HepG2 (cell line): Measurements from ENCODE around the gene TPI1. TPM values are rescaled to one million over a fixed set of nuclear protein-coding genes. Genes with fewer than 3 reads are reported as not detected.
A peak's percentile ranks its signal among the peaks of the same experiment; 100 is the strongest.

Experiments used
- ATAC-seq: fragments of 200-7000 bp; cut with Tn5 transposase; 3 replicates; pipeline ENCODE4 v1.9.1; 2020; ENCODE audit warnings: mild to moderate bottlenecking, moderate library complexity
- BruUV-seq: library from RNA; stranded (reverse); fragments of 400-500 nt; replicated peaks from 2 replicates; lab custom pipeline; 2021; lab: Mats Ljungman, UMichigan
- CTCF ChIA-PET: fragments of 300-600 bp; formaldehyde crosslinking; extraction: SDS; loops from one replicate; lab custom pipeline; 2021; ENCODE audit warnings: low total read pairs, inconsistent platforms, low intra/inter-chr PET ratio; lab: Yijun Ruan, JAX
- POLR2A ChIA-PET: fragments of 350-600 bp; sonication (Branson Sonifier 250); formaldehyde crosslinking; loops from one replicate; lab custom pipeline; 2020; ENCODE audit warnings: antibody characterized with exemption, inconsistent platforms; lab: Yijun Ruan, JAX
- DNase-seq: peaks from one replicate; pipeline ENCODE4 v3.0.0-alpha.2; 2015; ENCODE audit warnings: low spot score
- FAIRE-seq: peaks from 3 replicates; lab custom pipeline; 2011; peaks lifted over from hg19 to GRCh38; lab: Jason Lieb, UNC
- H2AFZ ChIP-seq: one replicate; pipeline ENCODE4 v1.6.1; 2011; ENCODE audit warnings: low read length, inconsistent platforms
- H3K27ac ChIP-seq: fragments of 300-600 bp; 3 replicates; pipeline ENCODE4 v1.8.0; 2011; ENCODE audit warnings: mixed run types, mild to moderate bottlenecking, mixed read lengths, low read length, inconsistent platforms; ENCODE audit not compliant: insufficient read depth; ENCODE audit errors: extremely low read length
- H3K27me3 ChIP-seq, 2 experiments: fragments of 200-600 bp in 1 of 2; 2 replicates in 1 of 2; 3 replicates in 1 of 2; pipeline versions ENCODE4 v1.6.0 to v1.8.0; 2011; ENCODE audit warnings: low read length in 2 of 2, mild to moderate bottlenecking in 2 of 2, moderate library complexity in 2 of 2, inconsistent platforms in 1 of 2; ENCODE audit not compliant: insufficient read depth in 2 of 2, control insufficient read depth in 1 of 2
- H3K36me3 ChIP-seq, 2 experiments: fragments of 200-600 bp in 1 of 2; replicated peaks in 1 of 2; 2 replicates in 1 of 2; 3 replicates in 1 of 2; pipeline versions ENCODE4 v1.5.1 to v1.8.0; 2011; ENCODE audit warnings: low read length in 2 of 2, inconsistent platforms in 1 of 2; ENCODE audit not compliant: insufficient read depth in 2 of 2, control insufficient read depth in 1 of 2
- H3K4me1 ChIP-seq: 2 replicates; pipeline ENCODE4 v1.5.1; 2012; ENCODE audit warnings: low read length, inconsistent platforms; ENCODE audit not compliant: insufficient read depth
- H3K4me2 ChIP-seq: 2 replicates; pipeline ENCODE4 v1.6.0; 2011; ENCODE audit warnings: low read depth, low read length, inconsistent platforms
- H3K4me3 ChIP-seq, 3 experiments: fragments of 200-600 bp in 1 of 3; sonication (generic), shearing (Covaris generic) in 1 of 3; replicated peaks in 1 of 3; 2 replicates each; pipeline ENCODE4 v1.5.1; 2011 to 2016; ENCODE audit warnings: low read length in 3 of 3, inconsistent platforms in 2 of 3, low read depth in 2 of 3, mild to moderate bottlenecking in 2 of 3, control low read depth in 1 of 3, mixed read lengths in 1 of 3; ENCODE audit not compliant: insufficient read depth in 1 of 3
- H3K79me2 ChIP-seq: one replicate; pipeline ENCODE4 v1.6.1; 2011; ENCODE audit warnings: low read length, inconsistent platforms; ENCODE audit not compliant: insufficient read depth
- H3K9ac ChIP-seq: 2 replicates; pipeline ENCODE4 v1.6.0; 2011; ENCODE audit warnings: mild to moderate bottlenecking, low read depth, low read length, inconsistent platforms; ENCODE audit not compliant: insufficient read depth
- H3K9me3 ChIP-seq: 2 replicates; pipeline ENCODE4 v1.5.1; 2012; ENCODE audit warnings: mild to moderate bottlenecking, low read length
- H4K20me1 ChIP-seq: 2 replicates; pipeline ENCODE4 v1.6.0; 2011; ENCODE audit warnings: inconsistent platforms, mild to moderate bottlenecking, low read length, moderate library complexity; ENCODE audit not compliant: insufficient read depth
- CEBPB ChIP-seq: IDR thresholded peaks from 2 replicates; pipeline ENCODE4 v1.6.1; 2011; ENCODE audit warnings: low read depth, low read length, improper control_type of control experiment, borderline replicate concordance
- HNF4A ChIP-seq: sonication (generic); formaldehyde crosslinking; IDR thresholded peaks from 2 replicates; pipeline ENCODE4 v1.4.0; 2020; ENCODE audit warnings: missing genetic modification reagents
- NFYC ChIP-seq: IDR thresholded peaks from 2 replicates; pipeline ENCODE4 v1.6.1; 2016; ENCODE audit warnings: missing genetic modification reagents, missing compliant biosample characterization
- SCMH1 ChIP-seq: sonication (generic); formaldehyde crosslinking; IDR thresholded peaks from 2 replicates; pipeline ENCODE4 v1.9.0; 2021; ENCODE audit warnings: missing genetic modification reagents, mild to moderate bottlenecking, borderline replicate concordance
- TBX2 ChIP-seq: sonication (generic); formaldehyde crosslinking; IDR thresholded peaks from 2 replicates; pipeline ENCODE4 v1.5.0; 2020; ENCODE audit warnings: missing genetic modification reagents, mild to moderate bottlenecking, borderline replicate concordance
- TEAD3 ChIP-seq: optimal IDR thresholded peaks from 2 replicates; pipeline ENCODE3; 2016; ENCODE audit warnings: borderline replicate concordance
- THAP11 ChIP-seq: IDR thresholded peaks from 2 replicates; pipeline ENCODE4 v1.6.1; 2016; ENCODE audit warnings: missing biosample characterization, missing genetic modification reagents
- THYN1 ChIP-seq: sonication (generic); formaldehyde crosslinking; IDR thresholded peaks from 2 replicates; pipeline ENCODE4 v1.8.1; 2023; ENCODE audit warnings: low read depth, mild to moderate bottlenecking, moderate library complexity, missing genetic modification reagents, borderline replicate concordance
- UBTF ChIP-seq: sonication (generic); formaldehyde crosslinking; IDR thresholded peaks from 2 replicates; pipeline ENCODE4 v1.4.0; 2020; ENCODE audit warnings: mild to moderate bottlenecking, missing genetic modification reagents
- WGBS: methylation state at CpG from one replicate; pipeline ENCODE4 v1.1.6; 2017; ENCODE audit warnings: low lambda C conversion rate; 5-methylcytosine and 5-hydroxymethylcytosine counted together
- in situ Hi-C: cut with HindIII; loops from 2 replicates; pipeline ENCODE4 v1.10.0; 2017; ENCODE audit warnings: low pct_unique_long_range_greater_than_20kb; ENCODE audit not compliant: extremely low pct_ligation_motif_present
- intact Hi-C: fragments of 100-400 bp; cut with micrococcal nuclease; formaldehyde crosslinking; loops from one replicate; pipeline ENCODE4 v1.10.0; 2022; ENCODE audit not compliant: unreplicated experiment
- polyA plus RNA-seq, 8 experiments: library from polyadenylated mRNA; depleted of rRNA in 3 of 8; stranded (reverse) in 7 of 8; unstranded in 1 of 8; fragments of >200 nt; fragmentation: Illumina TruSeq in 4 of 8; extraction: Trizol in 4 of 8; gene quantifications; 2 replicates each; pipeline versions ENCODE4 v1.2.1 to v1.2.3, GENCODE V29; 2011 to 2016; ENCODE audit warnings: low read depth in 4 of 8, missing spikeins in 1 of 8, mixed read lengths in 1 of 8; ENCODE audit not compliant: insufficient read depth in 1 of 8
- total RNA-seq, 5 experiments: library from RNA; depleted of rRNA; stranded (reverse); fragments of >200 nt; fragmentation: Illumina TruSeq; extraction: Trizol; gene quantifications; 2 replicates each; pipeline ENCODE4 v1.2.3, GENCODE V29; 2016; ENCODE audit warnings: low read depth in 1 of 5
- TF ChIP-seq, protein P1 (sequence below): sonication (generic); formaldehyde crosslinking; IDR thresholded peaks from 2 replicates; pipeline ENCODE4 v1.8.0; 2022; ENCODE audit warnings: missing genetic modification reagents, mild to moderate bottlenecking, inconsistent platforms, borderline replicate concordance

Gene TPI1
- total and polyA plus RNA-seq, 2 of the 13 experiments (the other 11 are each of a cell fraction or from before 2014, with no cell fraction given) = 945 to 2,535 TPM

GRCh38 chr12:6853626-6854025, 13.7 kb upstream of the TPI1 start:
- intact Hi-C loops = loop anchor here (2.0 kb wide), 1 partner anchor 15 kb away; no protein-coding TSS in a partner anchor
- H3K36me3 ChIP-seq = peaks cover 14 to 51% of the 10 kb centered on the region in 2 experiments
- H3K9me3 ChIP-seq = no peaks in the 10 kb centered on the region
- no peak for FAIRE-seq
- no TSS peak for BruUV-seq
- no peaks in the 10 kb centered on the region; the same call in 1 of the 2 replicates for H4K20me1 ChIP-seq
- TF ChIP-seq THYN1 (CRISPR knock-in tag) (peak; percentile 66; the same call in 1 of the 2 replicates), TBX2 (CRISPR knock-in tag) (no peak)
- TF ChIP-seq, all 625 proteins: peak for 1
- ChIA-PET CTCF (no interaction called here), POLR2A (interaction anchor here (1.2 to 5.2 kb wide), 11 partner anchors 13 to 245 kb away, joined by 4 to 132 read pairs (median 15); partner anchors contain the start of genes C12orf57, COPS7A, MLF2 and P3H3)
- Histone ChIP-seq H3K27ac (peak overlapping the region; percentile 61), H3K4me1 (peaks cover 33% of the 10 kb centered on the region), H3K4me3 (peak overlapping the region in 2 of 3 experiments; percentile 85 to 95; a peak in 3 of 6 replicates), H2AFZ (no peak overlapping the region), H3K27me3 (no peaks in the 10 kb centered on the region), H3K4me2 (peak overlapping the region; percentile 88), H3K79me2 (peaks cover 37% of the 10 kb centered on the region), H3K9ac (peak overlapping the region; percentile 66; the same call in 1 of the 2 replicates)
- WGBS = 21% methylated on average over 1 of the region's 1 CpG
- in situ Hi-C loops = no loop called here
- ATAC-seq (no peak), DNase-seq (no peak)

GRCh38 chr12:6854036-6854435, 13.3 kb upstream of the TPI1 start:
- peak; percentile 87 for FAIRE-seq
- peak overlapping the region; percentile 88 for H3K4me2 ChIP-seq
- peaks cover 33% of the 10 kb centered on the region for H3K4me1 ChIP-seq
- DNase-seq = peak; percentile 78
- H3K36me3 ChIP-seq = peaks cover 18 to 52% of the 10 kb centered on the region in 2 experiments
- intact Hi-C loops (no loop called here), in situ Hi-C loops (no loop called here)
- H3K9ac ChIP-seq = peak overlapping the region; percentile 66; the same call in 1 of the 2 replicates
- peak overlapping the region in 1 of 3 experiments; percentile 95; a peak in 1 of 6 replicates for H3K4me3 ChIP-seq
- no peak overlapping the region for H2AFZ ChIP-seq
- ChIA-PET CTCF (no interaction called here), POLR2A (interaction anchor here (1.2 to 5.2 kb wide), 6 partner anchors 13 to 130 kb away, joined by 5 to 132 read pairs (median 26); partner anchors contain the start of genes C12orf57, COPS7A, P3H3 and PTMS)
- no peak for ATAC-seq
- peak overlapping the region; percentile 61 for H3K27ac ChIP-seq
- H3K27me3 ChIP-seq = no peaks in the 10 kb centered on the region
- no peaks in the 10 kb centered on the region for H3K9me3 ChIP-seq
- peak; percentile 26; the same call in 1 of the 2 replicates for TF ChIP-seq TBX2 (CRISPR knock-in tag)
- TF ChIP-seq NFYC = peak; percentile 22; the same call in 1 of the 2 replicates
- TF ChIP-seq CEBPB = 0 out of 2 replicates have a peak, but pooled peaks have one; percentile 1
- 0 out of 2 replicates have a peak, but pooled peaks have one; percentile 25 for TF ChIP-seq UBTF (CRISPR knock-in tag)
- TF ChIP-seq TEAD3 = peak; percentile 44
- no peak for TF ChIP-seq SCMH1 (CRISPR knock-in tag)
- TF ChIP-seq HNF4A (CRISPR knock-in tag) = 0 out of 2 replicates have a peak, but pooled peaks have one; percentile 5
- TF ChIP-seq, protein P1, sequence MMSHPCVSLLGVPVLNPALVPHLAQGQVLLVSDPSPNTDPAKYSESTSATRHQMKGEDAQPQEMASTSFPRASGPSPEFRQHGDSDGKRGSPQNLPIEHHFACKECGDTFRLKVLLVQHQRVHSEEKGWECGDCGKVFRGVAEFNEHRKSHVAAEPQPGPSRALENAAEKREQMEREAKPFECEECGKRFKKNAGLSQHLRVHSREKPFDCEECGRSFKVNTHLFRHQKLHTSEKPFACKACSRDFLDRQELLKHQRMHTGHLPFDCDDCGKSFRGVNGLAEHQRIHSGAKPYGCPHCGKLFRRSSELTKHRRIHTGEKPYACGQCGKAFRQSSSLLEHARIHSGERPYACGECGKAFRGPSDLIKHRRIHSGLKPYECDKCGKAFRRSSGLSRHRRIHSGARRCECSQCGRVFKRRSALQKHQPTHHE (CRISPR knock-in tag) = no peak
- 0 out of 2 replicates have a peak, but pooled peaks have one; percentile 31 for TF ChIP-seq THAP11 (CRISPR knock-in tag)
- peaks cover 37% of the 10 kb centered on the region for H3K79me2 ChIP-seq
- no peaks in the 10 kb centered on the region; the same call in 1 of the 2 replicates for H4K20me1 ChIP-seq
- 35% methylated on average over 6 of the region's 6 CpGs for WGBS
- no TSS peak for BruUV-seq
